Liver (tissue), 9 donors: ENCODE results near the gene TSPO. TPM values are rescaled to one million over a fixed set of nuclear protein-coding genes. Genes with fewer than 3 reads are reported as not detected.

Experiments
- DNase-seq: peaks from one replicate; pipeline ENCODE4 v3.0.0-alpha.2; 2017; ENCODE audit warnings: low spot score
- H3K27ac ChIP-seq, 2 donors: one replicate each; pipeline ENCODE4 v1.7.0; 2013; ENCODE audit warnings: inconsistent platforms in 2 of 2, low read length in 2 of 2, control low read depth in 1 of 2, low read depth in 1 of 2, mild to moderate bottlenecking in 1 of 2
- H3K27me3 ChIP-seq, 4 donors: one replicate each; pipeline versions ENCODE4 v1.6.1 to v1.7.0; 2013; ENCODE audit warnings: low read length in 3 of 4, inconsistent platforms in 1 of 4, mild to moderate bottlenecking in 1 of 4, moderate library complexity in 1 of 4; ENCODE audit not compliant: control insufficient read depth in 4 of 4, insufficient read depth in 4 of 4
- H3K36me3 ChIP-seq, 4 donors: one replicate each; pipeline versions ENCODE4 v1.6.1 to v1.7.0; 2013; ENCODE audit warnings: low read length in 3 of 4, mild to moderate bottlenecking in 3 of 4, low read depth in 1 of 4, moderate library complexity in 1 of 4; ENCODE audit not compliant: control insufficient read depth in 4 of 4, insufficient read depth in 3 of 4
- H3K4me1 ChIP-seq, 4 donors: one replicate each; pipeline versions ENCODE4 v1.6.1 to v1.7.0; 2013; ENCODE audit warnings: low read length in 3 of 4, mild to moderate bottlenecking in 3 of 4, moderate library complexity in 1 of 4; ENCODE audit not compliant: control insufficient read depth in 4 of 4, insufficient read depth in 4 of 4
- H3K4me3 ChIP-seq, 3 donors: one replicate each; pipeline versions ENCODE4 v1.6.1 to v1.7.0; 2013; ENCODE audit warnings: low read length in 3 of 3, control low read depth in 1 of 3, low read depth in 1 of 3, mild to moderate bottlenecking in 1 of 3
- H3K9ac ChIP-seq, 2 donors: one replicate each; pipeline ENCODE4 v1.7.0; 2013; ENCODE audit warnings: low read length in 2 of 2, mild to moderate bottlenecking in 2 of 2, moderate library complexity in 2 of 2, control low read depth in 1 of 2, low read depth in 1 of 2
- H3K9me3 ChIP-seq, 4 donors: one replicate each; pipeline versions ENCODE4 v1.6.1 to v1.7.0; 2013; ENCODE audit warnings: low read length in 3 of 4; ENCODE audit not compliant: control insufficient read depth in 4 of 4
- ATF3 ChIP-seq: IDR thresholded peaks from 2 replicates; pipeline ENCODE4 v1.6.1; 2016; ENCODE audit warnings: antibody characterized with exemption
- CTCF ChIP-seq: fragments of 150-350 bp; IDR thresholded peaks from 2 replicates; pipeline ENCODE4 v1.5.1; 2017; ENCODE audit warnings: improper control_type of control experiment, low read depth, low read length; ENCODE audit not compliant: missing input control
- EGR1 ChIP-seq, 2 donors: IDR thresholded peaks; 2 replicates each; pipeline ENCODE4 v1.6.1; 2016 to 2018; ENCODE audit warnings: antibody characterized with exemption in 2 of 2, low read depth in 2 of 2
- FOXA1 ChIP-seq: IDR thresholded peaks from 2 replicates; pipeline ENCODE4 v1.6.1; 2016; ENCODE audit warnings: antibody characterized with exemption
- FOXA2 ChIP-seq: IDR thresholded peaks from 2 replicates; pipeline ENCODE4 v1.6.1; 2016; ENCODE audit warnings: antibody characterized with exemption
- GABPA ChIP-seq, 2 donors: IDR thresholded peaks in 1 of 2; conservative IDR thresholded peaks in 1 of 2; 2 replicates each; pipeline ENCODE4 v1.6.1; 2016; ENCODE audit warnings: antibody characterized with exemption in 2 of 2, mild to moderate bottlenecking in 1 of 2, moderate library complexity in 1 of 2
- HNF4A ChIP-seq, 2 donors: conservative IDR thresholded peaks; 2 replicates each; pipeline ENCODE4 v1.6.1; 2016; ENCODE audit warnings: antibody characterized with exemption in 2 of 2, mild to moderate bottlenecking in 2 of 2
- HNF4G ChIP-seq: IDR thresholded peaks from 2 replicates; pipeline ENCODE4 v1.6.1; 2016; ENCODE audit warnings: antibody characterized with exemption
- JUND ChIP-seq, 2 donors: IDR thresholded peaks; 2 replicates each; pipeline ENCODE4 v1.6.1; 2016; ENCODE audit warnings: antibody characterized with exemption in 2 of 2
- MAX ChIP-seq: IDR thresholded peaks from 2 replicates; pipeline ENCODE4 v1.6.1; 2016; ENCODE audit warnings: antibody characterized with exemption
- NR2F2 ChIP-seq: IDR thresholded peaks from 2 replicates; pipeline ENCODE4 v1.6.1; 2016; ENCODE audit warnings: antibody characterized with exemption
- RAD21 ChIP-seq, 2 donors: IDR thresholded peaks; 2 replicates each; pipeline ENCODE4 v1.6.1; 2016; ENCODE audit warnings: antibody characterized with exemption in 2 of 2, mild to moderate bottlenecking in 2 of 2
- REST ChIP-seq: IDR thresholded peaks from 2 replicates; pipeline ENCODE4 v1.6.1; 2016; ENCODE audit warnings: antibody characterized with exemption, mild to moderate bottlenecking
- RXRA ChIP-seq, 2 donors: IDR thresholded peaks; 2 replicates each; pipeline ENCODE4 v1.6.1; 2017 to 2018; ENCODE audit warnings: antibody characterized with exemption in 2 of 2, mild to moderate bottlenecking in 1 of 2
- SP1 ChIP-seq: IDR thresholded peaks from 2 replicates; pipeline ENCODE4 v1.6.1; 2018; ENCODE audit warnings: antibody characterized with exemption, mild to moderate bottlenecking
- TAF1 ChIP-seq: conservative IDR thresholded peaks from 2 replicates; pipeline ENCODE4 v1.6.1; 2016; ENCODE audit warnings: antibody characterized with exemption, mild to moderate bottlenecking
- YY1 ChIP-seq: IDR thresholded peaks from 2 replicates; pipeline ENCODE4 v1.6.1; 2016; ENCODE audit warnings: antibody characterized with exemption, mild to moderate bottlenecking
- ZBTB33 ChIP-seq: IDR thresholded peaks from 2 replicates; pipeline ENCODE4 v1.6.1; 2016; ENCODE audit warnings: antibody characterized with exemption
- WGBS: extraction: QIAGEN DNeasy Blood & Tissue Kit; methylation state at CpG from one replicate; pipeline ENCODE4 v1.1.7; 2013; 5-methylcytosine and 5-hydroxymethylcytosine counted together
- polyA plus RNA-seq, 2 donors: library from polyadenylated mRNA; stranded (reverse) in 1 of 2; unstranded in 1 of 2; fragments of 200-250 nt in 1 of 2; fragments of >200 nt in 1 of 2; fragmentation: Nextera tagmentation in 1 of 2; extraction: Ambion mirVana in 1 of 2; gene quantifications; one replicate each; pipeline versions ENCODE4 v1.2.1 to v1.2.3, GENCODE V29; 2013 to 2015
- total RNA-seq, 2 donors: library from RNA; depleted of rRNA; stranded (reverse); fragments of >200 nt; gene quantifications; one replicate each; pipeline ENCODE4 v1.2.3, GENCODE V29; 2014
- donor health status: healthy.
- donor health status: healthy.
- donor health status: healthy.
- donor health status: healthy.
- donor health status: healthy.

TSPO gene
- total and polyA plus RNA-seq, 4 donors = 27.6 to 61.9 (median 40.2) TPM

- DNase-seq = no peak
- WGBS = 77% methylated on average over 9 of the region's 9 CpGs
- Histone ChIP-seq H3K9ac (no peak overlapping the region), H3K9me3 (no peaks in the 10 kb centered on the region), H3K4me1 (peaks cover 6 to 26% (median 15%) of the 10 kb centered on the region in 4 donors), H3K36me3 (no peaks in the 10 kb centered on the region), H3K4me3 (no peak overlapping the region), H3K27ac (no peak overlapping the region), H3K27me3 (no peaks in the 10 kb centered on the region)
- TF ChIP-seq NR2F2 (no peak), ZBTB33 (no peak), ATF3 (no peak), RXRA (IDR thresholded peaks at IDR 0.05) (no peak), HNF4A (conservative IDR thresholded peaks at IDR 0.05) (no peak), SP1 (no peak), TAF1 (no peak), RAD21 (IDR thresholded peaks at IDR 0.05) (no peak), JUND (IDR thresholded peaks at IDR 0.05) (no peak), REST (no peak), FOXA1 (no peak), YY1 (no peak), MAX (no peak), HNF4G (no peak), EGR1 (IDR thresholded peaks at IDR 0.05; ENCODE audit: low read depth in 2 of 2) (no peak), GABPA (IDR thresholded peaks at IDR 0.05 in 1 of 2, conservative IDR thresholded peaks at IDR 0.05 in 1 of 2) (no peak), FOXA2 (no peak)
Observed at GRCh38 chr22:43153899-43154298, 2.5 kb downstream of the TSPO start.

- Histone ChIP-seq H3K9me3 (no peaks in the 10 kb centered on the region), H3K4me3 (no peak overlapping the region), H3K27ac (no peak overlapping the region), H3K4me1 (peaks cover 6 to 26% (median 15%) of the 10 kb centered on the region in 4 donors), H3K36me3 (no peaks in the 10 kb centered on the region), H3K9ac (no peak overlapping the region), H3K27me3 (no peaks in the 10 kb centered on the region)
- 86% methylated on average over 27 of the region's 27 CpGs for WGBS
- no peak for DNase-seq
- TF ChIP-seq SP1 (no peak), CTCF (no peak), TAF1 (no peak), RXRA (IDR thresholded peaks at IDR 0.05) (no peak), ATF3 (no peak), MAX (no peak), YY1 (no peak), FOXA1 (no peak), EGR1 (IDR thresholded peaks at IDR 0.05; ENCODE audit: low read depth in 2 of 2) (no peak)
Observed at GRCh38 chr22:43154887-43155536, 3.7 kb downstream of the TSPO start.
